DMS79 treated with DMSO at 0.1 percent for 48 hours (cell line): ENCODE measurements around the gene NIT1.
"Not testable (repeated sequence)": the region's sequence is repeated elsewhere in the genome, so short reads cannot be mapped to it uniquely, and the experiment has no call there.

Source experiments
- DNase-seq: peaks from one replicate; lab custom pipeline; 2025; lab: John Stamatoyannopoulos, UW

NIT1 gene

GRCh38 chr1:161115132-161115711 is 2.7 kb upstream of the NIT1 start:
- DNase-seq = no peak

DNA sequence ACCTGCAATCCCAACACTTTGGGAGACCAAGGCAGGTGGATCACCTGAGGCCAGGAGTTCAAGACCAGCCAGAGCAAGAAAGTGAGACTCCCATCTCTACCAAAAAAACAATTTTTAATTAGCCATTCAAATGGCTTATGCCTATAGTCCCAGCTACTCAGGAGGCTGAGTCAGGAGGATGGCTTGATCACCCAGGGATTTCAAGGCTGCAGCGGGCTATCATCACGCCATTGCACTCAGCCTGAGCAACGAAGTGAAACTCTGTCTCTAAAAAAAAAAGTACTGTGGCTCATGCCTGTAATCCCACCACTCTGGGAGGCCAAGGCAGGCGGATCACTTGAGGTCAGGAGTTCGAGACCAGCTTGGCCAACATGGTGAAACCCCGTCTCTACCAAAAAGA is 1.9 kb upstream of the NIT1 start:
- not testable (repeated sequence) for DNase-seq

GRCh38 chr1:161119092-161119903 is 1.4 kb downstream of the NIT1 start:
- no peak for DNase-seq

- no peak for DNase-seq
Observed at GRCh38 chr1:161121042-161121650, 3.2 kb downstream of the NIT1 start.

DNA sequence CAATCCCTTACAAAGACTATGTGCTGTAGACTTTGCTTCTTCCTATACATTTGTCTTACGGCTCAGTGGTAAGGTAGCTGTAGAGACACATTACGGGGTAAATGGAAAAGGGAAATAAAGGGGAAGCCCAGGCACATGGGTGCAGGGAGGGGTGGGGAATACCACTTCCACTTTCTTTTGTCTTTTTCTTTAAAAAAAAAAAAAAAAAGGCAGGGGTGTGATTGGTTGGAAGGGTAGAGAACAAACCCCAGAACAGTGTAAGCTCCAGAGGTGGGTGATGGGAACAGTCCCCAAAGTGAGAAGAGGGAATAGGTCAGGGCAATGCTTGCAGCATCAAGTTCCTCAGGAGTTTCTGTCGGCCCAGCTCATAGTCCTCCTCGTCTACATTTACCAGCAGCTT is 3.9 kb downstream of the NIT1 start:
- no peak for DNase-seq

- DNase-seq = no peak
Observed at GRCh38 chr1:161122967-161123366, 5.1 kb downstream of the NIT1 start.

GRCh38 chr1:161127649-161128048 is 9.7 kb downstream of the NIT1 start:
- DNase-seq = no peak

GRCh38 chr1:161128591-161129420 is 10.9 kb downstream of the NIT1 start:
- DNase-seq = no peak

DNA sequence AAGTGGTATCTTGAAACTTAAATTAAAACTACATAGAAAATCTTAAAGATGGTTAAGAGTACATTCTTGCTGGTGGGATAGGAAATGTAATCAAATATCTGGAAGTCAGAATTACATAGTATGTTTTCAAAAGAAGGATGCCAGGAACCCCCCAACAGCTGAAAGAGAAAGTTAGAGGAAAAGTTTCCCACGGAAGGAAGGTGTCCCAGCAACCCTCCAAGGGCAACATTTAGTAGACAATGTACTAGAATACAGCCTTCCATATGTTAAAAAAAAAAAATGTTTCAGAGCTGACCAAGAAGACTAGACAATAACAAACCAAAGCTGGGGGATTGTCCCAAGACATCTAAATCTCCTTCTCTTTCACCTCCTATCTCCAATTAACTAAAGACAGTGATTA is 12.4 kb downstream of the NIT1 start:
- no peak for DNase-seq

DNA sequence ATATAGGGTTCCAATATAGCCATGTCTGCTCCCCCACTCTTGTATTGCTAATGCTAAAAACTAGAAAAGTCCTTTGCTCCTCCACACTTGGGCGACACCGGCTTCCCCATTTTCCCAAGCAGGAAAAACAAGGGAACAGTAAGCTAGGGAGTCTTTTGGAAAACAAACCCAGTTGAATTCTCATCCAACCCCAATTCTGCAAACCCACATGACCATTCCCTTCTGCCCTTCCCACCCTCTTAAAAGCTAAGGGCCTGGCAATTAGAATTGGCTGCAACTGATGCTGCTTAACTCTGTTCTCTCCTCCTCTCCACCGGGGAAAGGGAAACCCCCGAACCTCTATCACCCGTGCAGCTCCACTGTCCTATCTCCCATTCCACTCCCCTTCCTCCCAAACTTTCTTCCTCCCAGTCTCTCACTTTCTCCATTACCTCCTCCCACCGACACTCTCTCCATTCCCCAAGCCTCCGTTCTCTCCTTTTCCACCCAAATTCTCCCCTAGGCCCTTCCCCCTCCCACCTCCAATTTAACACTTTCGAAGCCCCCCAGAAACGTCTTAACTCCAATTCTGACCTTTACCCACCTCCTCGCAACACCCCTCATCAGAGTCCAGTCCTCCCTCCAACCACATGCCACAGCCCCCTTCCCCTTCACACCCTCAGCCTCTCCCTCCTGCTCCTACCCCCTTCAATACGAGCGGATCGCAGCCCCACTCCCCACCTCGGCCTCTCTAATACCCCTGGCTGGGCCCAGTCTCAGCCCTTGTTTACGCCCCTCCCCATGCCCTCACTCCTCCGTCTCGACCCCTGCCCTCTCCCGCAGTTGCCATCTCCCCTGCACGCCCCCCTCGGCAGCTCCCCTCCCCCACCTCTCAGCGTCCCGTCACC is 13.9 kb downstream of the NIT1 start:
- DNase-seq = no peak

GRCh38 chr1:161132410-161133219 is 14.7 kb downstream of the NIT1 start, which contains the start of gene DEDD:
DEDD (minus strand) TSS chr1:161132667; CDS start chr1:161124462, 8,205 bp downstream.
- DNase-seq = peak; percentile 97

- peak; percentile 53 for DNase-seq
Observed at GRCh38 chr1:161133220-161133740, 15.4 kb downstream of the NIT1 start.

DNA sequence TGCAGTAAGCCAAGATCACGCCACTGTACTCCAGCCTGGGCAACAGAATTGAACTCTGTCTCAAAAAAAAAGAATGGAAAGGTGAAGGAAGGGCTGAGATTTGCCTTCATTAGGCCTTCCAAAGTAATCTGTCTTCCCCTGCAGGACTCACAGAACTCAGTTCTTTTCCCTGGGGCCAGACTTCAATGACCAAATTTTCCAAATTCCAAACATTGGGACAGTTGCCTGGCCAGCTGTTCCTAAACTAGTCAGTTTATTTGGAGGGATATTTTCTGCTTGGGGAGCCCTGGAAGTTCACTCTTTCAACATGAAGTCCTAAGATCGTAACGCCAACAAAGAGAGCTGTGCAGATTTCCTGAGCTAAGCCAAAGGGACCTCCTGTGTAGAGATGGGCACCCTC is 20.0 kb downstream of the NIT1 start:
- DNase-seq = no peak

GRCh38 chr1:161138431-161138830 is 20.5 kb downstream of the NIT1 start:
- no peak for DNase-seq

DNA sequence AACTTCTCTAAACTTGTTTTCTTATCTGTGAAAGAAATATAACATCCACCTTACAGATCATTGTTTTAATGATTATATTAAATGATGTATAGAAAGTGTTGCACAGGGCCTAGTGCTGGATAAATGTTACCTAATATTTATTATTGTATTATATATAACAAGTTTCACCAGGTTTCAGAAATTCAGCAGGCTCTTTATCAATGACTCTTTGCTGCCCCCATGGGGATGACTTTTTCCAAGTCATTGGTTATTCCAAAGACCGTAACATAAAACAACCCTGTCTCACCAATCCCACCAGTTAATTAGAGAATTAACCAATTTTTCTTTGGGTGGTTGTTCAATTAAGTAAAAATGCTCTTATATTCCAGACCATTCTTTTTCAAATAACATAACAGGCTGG is 21.9 kb downstream of the NIT1 start:
- DNase-seq = no peak

- no peak for DNase-seq
Observed at GRCh38 chr1:161140755-161141400, 23.0 kb downstream of the NIT1 start.

DNA sequence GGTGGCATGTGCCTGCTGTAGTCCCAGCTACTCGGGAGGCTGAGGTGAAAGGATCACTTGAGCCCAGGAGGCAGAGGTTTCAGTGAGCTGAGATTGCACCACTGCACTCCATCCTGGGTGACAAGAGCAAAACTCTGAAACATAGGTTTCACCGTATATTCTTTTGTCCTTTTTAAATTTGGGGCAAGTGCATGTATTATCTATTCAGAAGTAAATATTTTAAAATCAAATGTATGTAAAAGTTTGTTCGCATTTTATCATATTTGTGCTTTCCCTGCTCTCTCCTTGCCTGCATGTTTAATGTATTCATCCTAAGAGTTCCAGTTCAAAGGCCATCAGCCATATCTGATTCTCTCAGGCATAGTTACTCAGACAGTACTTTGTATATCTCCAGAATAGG is 27.9 kb downstream of the NIT1 start:
- DNase-seq = no peak

DNA sequence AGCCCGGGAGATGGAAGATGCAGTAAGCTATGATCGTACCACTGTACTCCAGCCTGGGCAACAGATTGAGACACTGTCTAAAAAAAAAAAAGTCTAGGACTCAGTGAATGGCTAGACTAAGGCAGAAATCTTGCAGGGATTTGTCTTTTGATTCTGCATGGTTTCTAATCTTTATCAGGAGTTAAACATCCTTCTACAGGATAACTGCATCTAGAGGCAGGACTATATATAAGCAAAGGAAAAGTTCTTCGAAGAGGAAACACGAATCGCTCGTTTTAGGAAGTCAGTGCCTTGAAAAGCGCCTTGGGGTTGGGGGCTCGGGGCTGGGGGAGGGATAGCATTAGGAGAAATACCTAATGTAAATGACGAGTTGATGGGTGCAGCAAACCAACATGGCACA is 35.3 kb downstream of the NIT1 start:
- no peak for DNase-seq

- peak; percentile 91 for DNase-seq
Observed at GRCh38 chr1:161153682-161154337, 35.9 kb downstream of the NIT1 start, which contains the start of gene UFC1. UFC1 (plus strand) TSS chr1:161153978; CDS start chr1:161153998, 20 bp downstream.
